ENCODE measurements around the gene SNRNP48.

The SNRNP48 gene

DNA sequence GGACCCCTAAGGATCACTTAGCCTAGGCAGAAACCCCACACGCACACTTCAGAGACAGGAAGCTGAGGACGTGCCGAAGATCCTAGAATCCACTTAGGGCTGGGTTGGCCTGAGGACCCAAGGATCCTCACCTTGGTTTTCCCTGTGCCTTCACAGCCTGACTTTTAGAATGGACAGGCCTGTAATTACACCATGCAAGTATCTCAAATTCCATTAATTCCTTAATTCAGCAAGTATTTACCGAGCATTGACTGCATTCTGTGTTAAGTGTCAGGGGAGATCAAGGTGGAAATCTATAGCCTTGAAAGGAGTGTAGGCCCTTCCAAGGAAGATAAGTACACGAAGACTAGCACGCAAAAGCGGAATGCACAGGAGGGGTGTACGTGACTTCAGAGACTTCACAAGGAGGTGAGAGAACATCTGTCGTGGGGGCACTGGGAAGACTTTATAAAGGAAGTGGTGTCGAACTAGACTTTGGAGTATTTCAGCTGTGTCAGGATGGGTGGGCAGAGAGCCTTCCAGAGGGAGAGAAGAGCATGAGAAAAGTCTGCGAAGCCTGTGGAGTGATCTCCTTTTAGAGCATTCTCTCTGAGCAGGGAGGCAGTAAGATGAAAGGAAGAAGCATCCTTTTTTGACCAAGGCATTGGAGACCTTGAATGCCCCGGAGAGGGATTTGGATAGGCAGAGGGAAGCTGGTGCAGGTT lies 44.5 kb upstream of the SNRNP48 start:
- H3K36me3 ChIP-seq (replicated peaks; ENCODE audit: low read depth, low read length): no peaks in the 10 kb centered on the region
- no peak overlapping the region for H3K4me3 ChIP-seq (ENCODE audit: low read length)
- H3K79me2 ChIP-seq (ENCODE audit: low read length): no peaks in the 10 kb centered on the region
- H3K9me3 ChIP-seq (ENCODE audit: insufficient read depth, low read length): no peaks in the 10 kb centered on the region
- H3K9ac ChIP-seq (ENCODE audit: low read length): no peak overlapping the region
- no peaks in the 10 kb centered on the region for H4K20me1 ChIP-seq (ENCODE audit: insufficient read depth, low read length)
- 0 out of 2 replicates have a peak, but pooled peaks cover 7% of the 10 kb centered on the region for H3K27me3 ChIP-seq (ENCODE audit: low read depth, low read length)
- H3K4me1 ChIP-seq (ENCODE audit: low read length): no peaks in the 10 kb centered on the region
- H3K27ac ChIP-seq (ENCODE audit: low read length): no peak overlapping the region
- H2AFZ ChIP-seq (ENCODE audit: low read depth, low read length): no peak overlapping the region
- TF ChIP-seq, protein P1, sequence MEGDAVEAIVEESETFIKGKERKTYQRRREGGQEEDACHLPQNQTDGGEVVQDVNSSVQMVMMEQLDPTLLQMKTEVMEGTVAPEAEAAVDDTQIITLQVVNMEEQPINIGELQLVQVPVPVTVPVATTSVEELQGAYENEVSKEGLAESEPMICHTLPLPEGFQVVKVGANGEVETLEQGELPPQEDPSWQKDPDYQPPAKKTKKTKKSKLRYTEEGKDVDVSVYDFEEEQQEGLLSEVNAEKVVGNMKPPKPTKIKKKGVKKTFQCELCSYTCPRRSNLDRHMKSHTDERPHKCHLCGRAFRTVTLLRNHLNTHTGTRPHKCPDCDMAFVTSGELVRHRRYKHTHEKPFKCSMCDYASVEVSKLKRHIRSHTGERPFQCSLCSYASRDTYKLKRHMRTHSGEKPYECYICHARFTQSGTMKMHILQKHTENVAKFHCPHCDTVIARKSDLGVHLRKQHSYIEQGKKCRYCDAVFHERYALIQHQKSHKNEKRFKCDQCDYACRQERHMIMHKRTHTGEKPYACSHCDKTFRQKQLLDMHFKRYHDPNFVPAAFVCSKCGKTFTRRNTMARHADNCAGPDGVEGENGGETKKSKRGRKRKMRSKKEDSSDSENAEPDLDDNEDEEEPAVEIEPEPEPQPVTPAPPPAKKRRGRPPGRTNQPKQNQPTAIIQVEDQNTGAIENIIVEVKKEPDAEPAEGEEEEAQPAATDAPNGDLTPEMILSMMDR (IDR thresholded peaks at IDR 0.05; ENCODE audit: low read depth, low read length): no peak
- no peak for TF ChIP-seq EZH2phosphoT487 (IDR thresholded peaks at IDR 0.05; ENCODE audit: low read depth)
- H3K4me2 ChIP-seq (ENCODE audit: low read length): no peak overlapping the region

DNA sequence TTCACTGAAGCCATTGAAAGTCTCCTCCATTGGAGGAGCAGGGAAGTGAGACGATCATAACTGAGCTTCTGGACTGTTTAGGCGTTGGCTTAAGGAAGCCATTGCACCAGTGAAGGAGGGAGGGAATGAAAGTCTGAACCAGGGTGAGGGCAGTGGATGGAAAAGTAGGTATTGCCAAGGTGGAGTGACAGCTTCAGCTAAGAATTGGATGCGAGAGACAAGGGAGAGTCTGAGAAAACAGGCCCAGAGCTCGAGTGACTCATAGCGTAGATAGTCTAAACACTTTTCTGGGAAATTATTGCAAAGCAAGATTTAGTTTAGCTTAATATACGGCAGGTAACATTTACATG lies 44.0 kb upstream of the SNRNP48 start:
- Histone ChIP-seq H3K27ac (ENCODE audit: low read length) (no peak overlapping the region), H3K36me3 (replicated peaks; ENCODE audit: low read depth, low read length) (no peaks in the 10 kb centered on the region), H3K4me1 (ENCODE audit: low read length) (no peaks in the 10 kb centered on the region), H3K4me2 (ENCODE audit: low read length) (no peak overlapping the region), H3K9ac (ENCODE audit: low read length) (no peak overlapping the region), H2AFZ (ENCODE audit: low read depth, low read length) (no peak overlapping the region), H4K20me1 (ENCODE audit: insufficient read depth, low read length) (no peaks in the 10 kb centered on the region), H3K9me3 (ENCODE audit: insufficient read depth, low read length) (no peaks in the 10 kb centered on the region), H3K4me3 (ENCODE audit: low read length) (no peak overlapping the region), H3K27me3 (ENCODE audit: low read depth, low read length) (0 out of 2 replicates have a peak, but pooled peaks cover 4% of the 10 kb centered on the region), H3K79me2 (ENCODE audit: low read length) (no peaks in the 10 kb centered on the region)
- TF ChIP-seq, protein P1 (IDR thresholded peaks at IDR 0.05; ENCODE audit: low read depth, low read length): no peak
- TF ChIP-seq EZH2phosphoT487 (IDR thresholded peaks at IDR 0.05; ENCODE audit: low read depth): no peak

DNA sequence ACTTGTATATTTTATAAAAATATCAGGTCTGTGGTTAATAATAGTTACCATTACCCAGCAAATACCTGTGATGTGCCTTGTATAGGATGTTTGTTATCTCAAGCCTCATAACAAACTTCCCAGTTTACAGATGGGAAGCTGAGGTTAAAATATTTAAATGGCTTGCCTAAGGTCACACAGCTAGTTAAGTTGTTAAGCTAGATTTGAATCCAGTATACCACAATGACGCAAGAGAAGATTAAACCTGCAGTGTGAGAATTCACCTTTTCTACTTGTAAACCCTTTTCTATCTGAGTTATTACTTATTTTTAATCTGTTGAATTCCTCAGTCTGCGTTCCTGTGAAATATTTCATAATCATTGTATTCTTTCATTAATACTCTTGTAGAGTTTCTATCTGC lies 43.6 kb upstream of the SNRNP48 start:
- no peaks in the 10 kb centered on the region for H3K36me3 ChIP-seq (replicated peaks; ENCODE audit: low read depth, low read length)
- TF ChIP-seq, protein P1 (IDR thresholded peaks at IDR 0.05; ENCODE audit: low read depth, low read length): no peak
- TF ChIP-seq EZH2phosphoT487 (IDR thresholded peaks at IDR 0.05; ENCODE audit: low read depth): no peak

DNA sequence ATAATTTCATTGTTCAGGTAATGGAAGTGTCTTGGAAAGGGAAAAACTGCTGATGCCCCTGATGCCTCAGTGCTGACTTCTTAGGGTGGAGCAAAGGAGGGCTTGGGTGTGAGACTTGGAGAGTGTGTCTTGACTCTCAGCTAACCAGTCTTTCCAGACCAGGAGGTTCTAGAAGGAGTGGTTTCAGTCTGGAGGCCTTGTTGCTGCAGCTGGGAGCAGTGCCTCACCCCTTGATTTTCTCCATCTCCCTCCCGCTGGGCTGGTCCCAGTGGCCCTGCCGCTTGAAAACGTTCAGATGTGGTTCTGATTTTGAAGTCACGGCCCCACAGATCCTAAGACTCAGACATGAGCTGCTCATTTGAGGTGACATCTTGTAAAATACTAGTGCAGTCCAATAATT lies 43.1 kb upstream of the SNRNP48 start:
- H3K27me3 ChIP-seq (ENCODE audit: low read depth, low read length): 0 out of 2 replicates have a peak, but pooled peaks cover 3% of the 10 kb centered on the region
- no peak overlapping the region for H3K4me3 ChIP-seq (ENCODE audit: low read length)
- no peaks in the 10 kb centered on the region for H3K4me1 ChIP-seq (ENCODE audit: low read length)
- no peaks in the 10 kb centered on the region for H4K20me1 ChIP-seq (ENCODE audit: insufficient read depth, low read length)
- H3K9ac ChIP-seq (ENCODE audit: low read length): no peak overlapping the region
- H3K9me3 ChIP-seq (ENCODE audit: insufficient read depth, low read length): no peaks in the 10 kb centered on the region
- no peak overlapping the region for H3K4me2 ChIP-seq (ENCODE audit: low read length)
- no peaks in the 10 kb centered on the region for H3K36me3 ChIP-seq (replicated peaks; ENCODE audit: low read depth, low read length)
- TF ChIP-seq, protein P1 (IDR thresholded peaks at IDR 0.05; ENCODE audit: low read depth, low read length): no peak
- TF ChIP-seq EZH2phosphoT487 (IDR thresholded peaks at IDR 0.05; ENCODE audit: low read depth): no peak
- no peaks in the 10 kb centered on the region for H3K79me2 ChIP-seq (ENCODE audit: low read length)
- H3K27ac ChIP-seq (ENCODE audit: low read length): no peak overlapping the region
- H2AFZ ChIP-seq (ENCODE audit: low read depth, low read length): no peak overlapping the region

More for the DNA sequence above, 43.6 kb upstream of the SNRNP48 start:
- Histone ChIP-seq H3K79me2 (ENCODE audit: low read length) (no peaks in the 10 kb centered on the region), H3K27ac (ENCODE audit: low read length) (no peak overlapping the region), H3K4me2 (ENCODE audit: low read length) (no peak overlapping the region), H3K9ac (ENCODE audit: low read length) (no peak overlapping the region), H3K4me3 (ENCODE audit: low read length) (no peak overlapping the region), H3K4me1 (ENCODE audit: low read length) (no peaks in the 10 kb centered on the region), H3K27me3 (ENCODE audit: low read depth, low read length) (0 out of 2 replicates have a peak, but pooled peaks cover 3% of the 10 kb centered on the region), H4K20me1 (ENCODE audit: insufficient read depth, low read length) (no peaks in the 10 kb centered on the region), H3K9me3 (ENCODE audit: insufficient read depth, low read length) (no peaks in the 10 kb centered on the region), H2AFZ (ENCODE audit: low read depth, low read length) (no peak overlapping the region)

Data from OCI-LY3 (cell line).